CD4-positive, alpha-beta T cell treated with Interleukin-1 beta for 1 hour (primary cell): Measurements from ENCODE around the gene CARD8.

Experiments
- DNase-seq, 2 donors: peaks; one replicate each; pipeline ENCODE4 v3.0.0-alpha.2; 2020 to 2022

The CARD8 gene

GRCh38 chr19:48169939-48170803 is 85.5 kb downstream of the CARD8 start, which contains the start of the genes LIG1 and ZSWIM9:
LIG1 (minus strand) TSS chr19:48170344; CDS start chr19:48165566, 4,778 bp downstream.
ZSWIM9 (plus strand) TSS chr19:48170680; CDS start chr19:48171803, 1,123 bp downstream.
- peak; percentile 90 to 91 for DNase-seq

- peak; percentile 84 to 90 for DNase-seq
Measured at GRCh38 chr19:48169578-48169938, 86.2 kb downstream of the CARD8 start.

DNA sequence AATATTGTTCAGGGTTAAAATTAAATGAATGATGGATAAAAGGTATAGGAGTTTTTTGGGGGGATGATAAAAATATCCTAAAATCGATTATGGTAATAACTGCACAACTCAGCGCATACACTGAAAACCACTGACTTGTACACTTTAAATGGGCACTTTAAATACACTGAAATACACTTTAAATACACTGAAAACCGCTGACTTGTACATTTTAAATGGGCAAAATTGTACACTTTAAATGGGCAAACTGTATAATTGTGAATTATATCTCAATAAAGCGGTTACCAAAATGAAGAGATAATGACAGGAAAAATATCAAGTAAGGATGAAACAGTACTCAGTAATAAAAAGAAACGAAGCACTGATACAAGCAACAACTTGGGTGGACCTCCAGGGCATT is 87.0 kb downstream of the CARD8 start:
- DNase-seq = no peak

GRCh38 chr19:48158210-48158790 is 97.4 kb downstream of the CARD8 start:
- no peak for DNase-seq
